DMS114 treated with DMSO at 0.1 percent for 48 hours (cell line): ENCODE data around the gene COPB2.

Source experiments
- DNase-seq: peaks from one replicate; lab custom pipeline; 2025; ENCODE audit not compliant: unreplicated experiment; lab: John Stamatoyannopoulos, UW

Gene COPB2

DNA sequence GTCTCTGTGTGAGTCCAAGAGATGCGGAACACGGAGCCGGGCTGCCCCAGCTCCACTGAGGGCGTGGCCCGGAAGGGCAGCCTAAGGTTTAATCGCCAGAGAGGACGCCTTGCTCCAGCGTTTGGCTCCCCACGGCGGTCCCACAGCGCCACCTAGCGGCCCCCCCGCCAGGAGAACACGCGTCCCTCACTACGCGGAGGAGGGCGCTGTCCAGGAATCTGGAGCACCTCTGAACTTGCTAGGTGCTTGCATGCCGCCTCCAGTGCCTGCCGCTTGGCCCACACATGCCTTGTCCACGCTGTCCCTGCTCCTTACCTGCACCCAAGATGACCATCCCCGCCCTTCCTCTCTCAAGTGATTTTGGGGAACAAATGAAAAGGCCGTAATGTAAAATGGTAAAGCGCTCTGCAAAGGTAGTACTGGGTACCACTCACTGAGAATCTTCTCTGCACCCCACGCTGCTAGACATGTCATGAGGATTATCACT is 60.0 kb downstream of the COPB2 start:
- peak; percentile 45 for DNase-seq

DNA sequence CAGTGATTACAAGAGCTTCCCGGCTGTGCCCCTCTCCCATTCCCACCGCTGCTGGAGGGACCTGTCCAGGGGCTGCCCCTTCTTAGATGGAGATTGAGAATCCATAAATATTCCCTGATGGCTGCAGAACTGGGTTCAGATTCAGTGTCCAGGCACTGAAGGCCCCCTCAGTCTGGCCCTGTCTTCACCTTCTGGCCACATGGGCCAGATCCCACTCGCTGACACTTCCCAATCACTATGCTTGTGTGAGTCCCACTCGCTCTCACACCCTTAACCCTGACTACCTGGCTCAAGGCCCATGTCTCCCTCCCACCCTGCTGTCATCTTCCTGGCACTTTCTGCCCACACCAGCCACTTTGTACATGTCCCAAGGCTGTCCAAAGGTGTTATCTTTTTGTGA is 61.1 kb downstream of the COPB2 start:
- DNase-seq: no peak

DNA sequence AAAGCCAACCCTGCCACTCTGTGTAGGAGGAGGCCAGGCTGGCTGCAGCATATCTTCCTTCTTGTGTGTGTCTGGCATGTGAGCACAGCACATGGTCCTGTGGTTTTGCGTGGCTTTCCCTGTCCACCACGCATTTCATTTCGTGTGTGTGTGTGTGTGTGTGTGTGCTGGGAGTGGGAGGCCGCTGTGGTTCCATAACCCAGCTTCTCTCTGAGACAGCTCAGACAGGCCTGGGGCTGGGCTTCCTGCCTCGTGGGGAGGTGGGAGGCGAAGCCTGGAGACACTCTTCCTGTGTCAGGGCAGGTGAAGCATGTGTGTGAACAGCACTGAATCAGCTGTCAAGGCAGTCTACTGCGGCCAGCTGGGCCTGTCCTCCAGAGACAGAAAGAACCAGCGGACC is 61.6 kb downstream of the COPB2 start:
- no peak for DNase-seq

DNA sequence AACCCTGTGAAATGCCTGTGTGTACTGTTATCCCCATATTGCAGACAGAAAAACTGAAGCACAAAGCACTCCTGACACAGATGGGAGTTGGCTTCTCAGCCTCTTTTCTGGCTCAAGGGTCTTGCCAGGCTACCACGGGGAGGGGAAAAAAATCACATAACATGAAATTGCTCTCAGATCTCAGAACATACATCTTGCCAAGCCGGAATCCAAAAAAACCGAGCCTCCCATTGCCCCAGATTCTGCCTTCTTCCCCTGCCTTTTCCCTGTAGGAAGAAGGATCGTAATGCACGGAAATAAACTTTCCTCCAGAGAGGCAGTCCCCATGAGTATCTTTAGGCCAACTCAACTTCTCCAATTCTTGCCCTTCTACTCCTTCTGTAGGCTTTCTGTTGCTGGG is 62.2 kb downstream of the COPB2 start:
- DNase-seq: no peak

DNA sequence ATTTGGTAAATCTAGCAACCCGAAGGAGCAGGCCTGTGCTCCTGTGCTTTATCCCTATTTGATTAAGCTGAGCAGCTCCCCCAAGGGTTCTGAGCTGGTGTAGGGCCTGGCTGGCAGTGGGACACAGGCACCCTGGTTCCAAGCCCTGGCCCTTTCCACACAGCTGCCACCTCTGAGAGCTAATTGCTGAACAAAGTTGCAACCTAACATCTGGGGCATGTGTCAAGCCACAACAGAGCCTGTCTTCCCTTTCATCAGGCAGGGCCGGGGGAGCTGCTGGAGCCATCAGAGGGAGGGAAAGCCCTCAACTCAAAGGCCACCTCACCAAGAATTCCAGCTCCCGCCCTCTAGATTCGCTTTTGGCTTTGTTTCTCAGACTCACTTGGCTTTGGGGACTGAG is 62.7 kb downstream of the COPB2 start:
- no peak for DNase-seq

DNA sequence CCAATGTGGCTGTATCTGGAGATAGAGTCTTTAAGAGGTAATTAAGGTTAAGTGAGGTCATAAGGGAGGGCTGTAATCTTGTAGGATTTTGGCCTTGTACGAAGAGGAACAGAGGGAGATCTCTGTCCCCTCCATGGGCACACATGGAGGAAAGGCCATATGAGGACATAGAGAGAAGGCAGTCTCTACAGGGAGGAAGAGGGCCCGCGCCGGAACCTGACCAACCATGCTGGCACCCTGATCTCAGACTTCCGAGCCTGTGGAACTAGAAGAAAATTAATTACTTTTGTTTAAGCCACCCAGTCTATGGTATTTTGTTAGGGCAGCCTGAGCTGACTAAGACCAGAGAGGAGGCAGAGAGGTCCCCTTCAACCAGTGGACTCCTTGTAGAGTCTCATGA is 63.3 kb downstream of the COPB2 start:
- DNase-seq: no peak

DNA sequence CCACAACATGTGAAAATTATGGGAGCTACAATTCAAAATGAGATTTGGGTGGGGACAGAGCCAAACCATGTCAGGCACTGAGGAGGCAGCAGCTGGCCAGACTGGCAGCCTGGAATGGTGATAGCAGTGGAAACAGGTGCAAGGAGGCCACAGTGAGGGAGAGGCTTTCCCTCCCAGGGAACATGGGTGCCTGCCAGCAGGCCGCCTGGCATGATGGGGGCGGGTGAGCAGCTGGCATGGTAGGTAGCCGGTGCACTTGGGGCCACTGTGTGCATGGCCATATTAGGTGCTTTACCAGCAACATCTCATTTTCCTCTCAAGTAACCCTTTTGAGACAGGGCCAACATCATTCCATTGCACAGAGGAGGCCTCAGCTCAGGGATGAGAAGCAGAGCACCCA is 63.9 kb downstream of the COPB2 start:
- no peak for DNase-seq

DNA sequence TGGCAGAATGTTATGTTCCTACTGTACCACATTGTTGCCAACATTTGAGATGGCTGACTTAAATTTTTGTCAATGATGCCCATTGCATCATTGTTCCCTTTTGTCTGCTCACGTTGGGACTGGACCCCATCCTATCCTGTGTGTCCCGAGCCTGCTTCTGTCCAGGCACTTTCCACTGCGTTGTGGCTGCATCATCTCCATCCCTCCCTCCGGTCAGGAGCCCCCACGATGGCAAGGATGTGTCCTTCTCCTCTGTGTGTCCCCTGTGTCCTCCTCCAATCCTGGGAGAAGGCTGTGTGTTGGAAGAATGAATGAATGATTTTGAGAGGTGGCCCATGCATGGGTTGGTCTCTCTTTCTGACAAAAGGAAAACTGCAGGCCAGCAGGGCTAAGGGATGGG is 65.0 kb downstream of the COPB2 start:
- DNase-seq: no peak

DNA sequence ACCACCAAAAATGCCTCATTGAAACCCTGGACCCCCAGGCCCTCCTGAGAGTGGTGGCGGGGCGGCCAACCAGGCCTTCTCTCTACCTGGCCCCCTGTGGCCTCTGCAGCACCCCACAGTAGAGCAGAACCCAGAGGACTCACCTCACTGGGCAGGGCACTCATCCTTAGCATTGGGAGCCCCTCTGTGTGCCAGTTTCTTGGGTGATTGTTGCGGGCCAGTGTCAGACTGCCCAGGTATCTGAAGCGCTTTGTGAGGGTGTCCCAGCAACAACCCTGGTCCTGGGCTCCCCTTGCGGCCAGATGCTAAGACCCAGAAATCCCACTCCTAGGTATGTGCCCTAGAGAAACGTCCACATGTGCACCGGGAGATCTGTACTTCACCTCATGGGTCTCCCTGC is 66.3 kb downstream of the COPB2 start:
- DNase-seq: no peak

DNA sequence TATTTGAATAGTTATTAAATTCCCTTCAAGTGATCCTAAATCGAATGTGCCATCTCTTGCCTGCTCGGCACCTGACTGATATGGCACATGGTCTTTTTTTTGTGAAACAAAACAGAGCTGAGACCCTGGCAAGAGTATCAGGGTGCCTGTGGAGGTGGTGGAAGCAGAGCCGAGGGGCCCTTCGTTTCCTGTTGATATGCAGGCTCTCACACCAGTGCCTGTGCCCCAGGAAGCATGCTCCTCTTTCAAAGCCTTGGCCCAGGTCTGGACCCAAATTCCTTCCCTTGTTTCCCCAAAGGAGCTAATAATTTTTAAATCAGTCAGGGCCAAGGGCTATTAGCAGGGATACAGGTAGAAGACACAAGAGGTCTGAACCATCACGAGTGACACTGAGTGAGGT is 67.1 kb downstream of the COPB2 start:
- no peak for DNase-seq

DNA sequence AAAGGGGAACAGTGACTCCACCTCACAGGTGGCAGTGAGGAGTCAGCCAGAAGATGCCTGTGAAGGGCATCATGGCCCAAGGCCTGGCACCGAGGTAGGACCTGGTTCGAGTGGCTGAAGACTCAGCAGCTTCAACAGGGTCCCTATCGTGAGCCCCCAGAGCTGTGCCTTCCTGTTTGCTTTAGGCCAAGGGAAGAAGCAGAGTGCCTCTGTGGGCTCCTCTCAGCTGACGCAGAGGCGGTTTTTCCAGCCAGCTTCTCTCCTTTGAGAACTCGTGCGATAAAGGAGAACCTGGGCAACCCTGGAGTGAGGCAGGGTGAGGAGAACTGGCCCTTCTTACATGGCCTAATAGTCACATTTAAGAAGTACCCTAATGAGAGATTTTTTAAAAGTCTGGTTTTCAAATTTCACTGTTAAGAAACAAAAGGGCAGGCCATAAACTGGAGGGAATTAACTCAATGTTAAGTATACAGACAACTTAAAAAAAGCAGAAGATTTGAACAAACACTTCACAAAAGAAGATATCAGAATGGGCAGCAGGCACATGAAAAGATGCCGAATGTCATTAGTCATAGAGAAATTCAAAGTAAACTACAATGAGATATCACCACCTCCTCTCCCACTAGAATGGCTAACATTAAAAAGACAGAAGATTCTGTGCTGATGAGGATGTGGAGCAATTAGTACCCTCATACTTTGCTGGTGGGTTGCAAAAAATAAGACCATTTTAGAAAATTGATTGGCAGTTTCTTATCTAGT is 68.7 kb downstream of the COPB2 start:
- no peak for DNase-seq

DNA sequence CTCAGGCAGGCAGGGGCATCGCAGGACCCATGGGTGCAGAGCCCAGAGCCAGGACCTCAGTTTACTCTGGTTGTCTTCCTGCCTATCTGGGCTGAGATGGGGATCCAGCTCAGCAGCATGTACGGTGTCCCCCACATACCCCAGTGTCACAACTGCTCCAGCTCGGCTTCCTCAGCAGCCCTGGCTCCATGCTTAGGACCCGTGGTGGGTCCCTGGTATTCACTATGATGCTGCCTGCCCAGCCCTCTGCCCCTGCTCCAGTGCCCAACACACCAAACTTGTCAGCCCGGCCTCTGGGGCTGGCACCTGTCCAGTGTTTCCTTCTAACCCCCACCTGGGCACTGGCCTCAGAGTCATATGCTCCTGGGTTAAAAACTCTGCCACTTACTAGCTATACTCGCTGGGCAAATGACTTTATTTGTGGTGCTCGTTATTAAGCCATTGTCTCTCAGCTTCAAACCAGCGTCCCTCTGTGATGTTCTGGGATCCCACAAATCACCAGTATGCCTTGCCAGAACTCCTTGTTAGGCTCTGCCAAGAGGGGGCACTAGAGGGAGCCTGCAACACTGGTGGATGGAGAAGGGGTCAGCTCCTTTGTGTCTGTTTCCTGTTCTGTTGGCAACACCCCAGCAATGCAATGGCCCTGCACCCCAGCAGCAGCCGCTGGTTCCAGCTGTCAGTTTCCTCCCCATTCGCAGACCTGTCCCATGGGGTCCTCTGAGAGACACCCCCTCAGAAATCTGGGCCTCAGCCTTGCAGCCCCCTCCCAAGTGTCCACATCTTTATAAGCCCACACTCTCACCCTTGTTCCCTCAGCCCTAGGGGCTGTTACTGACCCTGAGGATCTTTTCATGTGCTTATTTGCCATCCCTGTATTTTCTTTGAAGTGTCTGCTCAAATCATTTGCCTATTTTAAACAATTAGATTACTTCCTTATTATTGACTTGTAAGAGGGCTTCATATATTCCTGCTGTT is 69.7 kb downstream of the COPB2 start:
- no peak for DNase-seq

DNA sequence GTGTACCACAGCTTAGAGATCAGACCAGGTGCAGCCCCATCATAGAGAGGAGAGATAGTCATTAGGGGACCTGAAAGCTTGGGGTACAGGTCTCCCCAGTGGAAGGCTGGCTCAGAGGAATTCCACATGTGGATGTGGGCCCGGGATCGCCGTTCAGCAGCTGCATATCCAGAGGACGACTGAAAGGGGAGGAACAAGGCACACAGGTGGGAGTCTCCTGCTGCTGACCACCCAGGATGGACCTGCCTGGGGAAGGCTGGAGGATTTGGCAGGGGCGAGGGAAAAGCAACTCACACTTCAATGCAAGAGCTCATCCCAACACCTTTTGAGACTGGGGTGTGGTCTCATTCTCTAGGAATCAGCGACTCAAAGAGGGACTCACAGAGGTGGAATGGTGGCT is 70.6 kb downstream of the COPB2 start:
- no peak for DNase-seq

DNA sequence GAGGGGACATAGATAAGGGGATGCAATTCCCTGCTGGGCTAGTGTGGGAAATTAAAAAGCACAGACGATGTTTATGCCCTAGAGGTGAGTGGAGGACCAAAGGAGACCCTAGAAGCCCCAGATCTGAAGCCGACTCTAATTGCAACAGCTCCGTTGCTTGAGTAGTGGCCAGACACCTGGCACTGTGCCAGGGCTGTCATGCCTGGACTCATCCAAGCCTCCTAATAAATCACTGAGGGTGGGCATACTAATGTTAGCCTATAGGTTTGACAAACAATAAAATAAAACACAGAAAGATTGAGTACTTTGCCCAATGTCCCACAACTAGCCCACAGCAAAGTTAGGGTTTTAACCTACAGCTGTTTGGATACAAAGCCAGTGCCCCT is 71.0 kb downstream of the COPB2 start:
- no peak for DNase-seq

DNA sequence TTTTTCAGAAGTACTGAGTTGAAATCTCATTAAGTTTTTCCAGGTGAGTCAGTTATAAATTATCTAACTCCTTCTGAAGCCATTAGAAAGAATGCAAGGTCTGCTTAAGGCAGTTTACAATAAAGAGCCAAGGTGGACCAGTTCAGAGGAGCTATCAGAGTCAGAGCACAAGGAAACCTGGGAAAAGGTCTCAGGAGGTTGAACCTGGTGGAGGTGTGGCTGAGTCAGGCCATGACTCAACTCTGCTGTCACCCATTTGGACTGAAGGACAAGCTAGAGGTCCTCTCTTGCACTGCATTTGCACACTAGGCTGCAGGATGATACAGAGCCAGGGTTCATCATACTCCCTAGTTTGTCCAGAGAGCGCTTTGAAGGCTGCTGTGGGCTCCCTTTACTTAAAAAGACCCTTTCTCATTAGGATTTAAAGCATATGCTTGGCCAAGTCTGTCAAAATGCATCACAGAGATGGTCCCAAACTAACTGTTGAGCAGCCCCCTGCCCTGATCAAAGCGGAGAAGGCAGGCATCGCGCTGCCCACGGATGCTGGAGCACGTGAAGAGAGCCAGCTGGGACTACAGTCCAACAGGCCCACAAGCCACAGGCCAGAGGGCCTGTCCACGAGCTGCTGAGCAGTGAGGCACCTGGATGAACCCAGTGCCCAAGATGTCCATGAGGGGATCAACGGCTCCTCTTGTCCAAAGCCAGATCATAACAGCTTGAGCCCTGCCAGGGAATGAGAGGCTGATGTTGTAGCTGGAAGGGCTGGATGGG is 71.6 kb downstream of the COPB2 start:
- no peak for DNase-seq

DNA sequence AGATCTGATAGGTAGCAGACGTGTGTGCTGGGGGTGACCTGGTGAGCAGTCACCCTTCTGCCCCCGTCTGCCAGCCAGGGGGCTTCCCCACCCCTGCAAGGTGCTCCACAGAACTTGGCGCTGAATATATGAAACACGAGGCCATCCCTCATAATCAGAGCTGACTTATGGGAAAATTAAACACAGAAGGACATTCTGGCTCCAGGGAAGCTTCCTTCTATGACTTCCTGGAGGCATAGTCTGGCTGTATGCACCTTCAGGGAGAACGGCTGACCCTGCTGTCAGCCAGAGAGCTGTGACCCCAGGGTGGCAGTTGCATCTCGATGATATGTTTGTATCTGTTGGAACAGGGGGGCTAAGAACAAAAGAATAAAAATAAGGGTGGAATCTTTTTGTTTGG is 72.2 kb downstream of the COPB2 start:
- no peak for DNase-seq

DNA sequence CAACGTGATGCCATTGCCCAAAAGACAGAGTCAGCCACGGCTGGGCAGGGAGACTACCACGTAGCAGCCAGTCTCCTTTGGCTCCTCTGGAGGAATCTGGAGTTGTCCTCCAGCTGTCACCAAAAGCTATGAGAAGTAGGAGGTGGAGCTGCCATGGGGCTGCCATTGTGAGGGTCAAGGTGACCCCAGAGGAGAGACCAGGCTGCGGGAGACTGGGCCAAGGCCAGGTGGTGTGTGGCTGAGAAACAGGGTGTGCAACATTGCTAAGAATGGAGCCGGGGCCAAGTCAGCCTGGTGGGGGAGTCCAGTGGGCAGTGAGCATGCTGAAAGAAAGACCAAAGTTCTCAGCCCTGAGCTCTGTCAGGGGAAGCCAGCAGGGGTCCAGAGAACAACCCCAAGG is 75.5 kb downstream of the COPB2 start:
- no peak for DNase-seq

DNA sequence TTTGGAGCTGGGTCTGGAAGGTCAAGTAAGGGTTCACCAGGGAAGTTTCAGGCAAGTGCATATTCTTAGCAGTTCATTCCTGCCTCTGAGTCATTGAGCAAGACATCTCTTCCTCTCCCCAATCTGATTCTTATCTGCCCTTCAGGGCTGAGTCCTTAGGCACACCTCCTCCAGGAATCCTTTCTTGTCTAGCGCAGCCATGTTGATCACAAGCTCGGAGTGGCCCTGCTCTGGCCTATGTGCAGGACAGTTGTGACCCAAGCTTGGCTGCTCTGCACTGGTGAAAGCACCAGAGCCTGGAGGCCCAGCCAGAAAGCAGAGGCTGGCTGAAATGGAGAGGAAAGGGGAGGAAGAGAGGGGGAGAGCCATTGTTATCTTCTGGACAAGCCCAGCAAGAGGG is 76.5 kb downstream of the COPB2 start:
- no peak for DNase-seq

DNA sequence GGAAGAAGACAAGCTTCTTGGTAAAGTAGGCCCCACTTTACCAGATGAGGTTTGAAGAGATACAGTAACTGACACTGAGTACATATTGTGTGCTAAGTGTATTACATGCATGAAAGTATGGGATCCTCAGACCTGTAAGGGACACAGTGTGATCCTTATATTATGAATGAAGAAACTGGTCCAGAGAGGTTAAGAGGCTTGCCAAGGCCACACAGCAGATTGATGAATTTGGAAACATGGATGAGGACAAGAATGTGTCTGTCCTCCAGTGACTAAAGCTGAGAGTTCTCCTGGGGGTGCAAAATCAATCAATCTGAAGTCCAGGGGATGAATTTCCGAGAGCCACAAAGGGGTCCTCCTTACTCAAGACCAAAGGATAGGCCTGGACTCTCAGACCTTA is 77.0 kb downstream of the COPB2 start:
- DNase-seq: no peak

DNA sequence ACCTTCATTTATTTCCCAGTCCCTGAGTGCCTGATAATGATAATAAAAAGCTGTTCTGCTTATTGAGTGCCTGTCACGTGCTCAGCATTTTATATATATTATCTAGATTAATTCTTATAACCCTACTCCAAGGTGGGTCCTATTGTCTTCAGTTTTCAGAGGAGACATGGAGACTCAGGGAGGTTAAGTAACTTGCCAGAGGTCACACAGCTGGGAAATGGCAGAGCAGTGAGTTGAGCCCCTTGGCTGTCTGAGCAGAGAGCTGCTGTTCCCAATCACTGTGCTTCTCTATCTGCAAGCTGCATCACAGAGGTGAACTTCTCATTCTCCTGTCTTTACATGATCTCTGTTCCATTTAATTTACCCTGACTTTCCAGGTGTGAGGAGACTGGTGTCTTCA is 77.9 kb downstream of the COPB2 start:
- DNase-seq: no peak

DNA sequence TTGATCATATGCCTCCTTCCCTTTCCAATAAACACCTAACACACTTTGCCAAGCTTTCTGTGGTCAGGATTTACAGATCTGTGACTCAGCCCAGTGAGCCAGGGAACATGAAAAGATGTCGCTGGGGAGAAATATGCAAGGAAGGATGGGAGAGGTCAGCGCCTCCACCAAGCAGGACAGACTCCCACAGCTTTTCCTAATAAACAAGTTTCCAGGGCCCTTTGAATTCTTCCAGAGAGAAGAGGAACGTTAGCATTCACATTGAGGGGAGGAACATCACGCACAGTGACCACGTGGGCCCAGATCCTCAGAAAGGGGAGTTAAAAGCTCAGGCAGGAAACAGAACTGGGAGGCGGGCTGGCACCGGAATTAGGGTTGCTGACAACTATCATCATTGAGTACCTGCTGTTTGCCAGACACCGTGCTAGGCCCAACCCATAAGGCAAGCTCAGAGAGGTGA is 78.9 kb downstream of the COPB2 start:
- no peak for DNase-seq
